PC-9 (cell line): ENCODE data around the gene PAFAH1B1. TPM values are rescaled to one million over a fixed set of nuclear protein-coding genes. Genes with fewer than 3 reads are reported as not detected.

Experiments used
- BruUV-seq: library from RNA; stranded (reverse); fragments of 400-500 nt; replicated peaks from 2 replicates; lab custom pipeline; 2021; lab: Mats Ljungman, UMichigan
- CTCF ChIA-PET: fragments of 300-600 bp; sonication (Branson Sonifier 250); formaldehyde crosslinking; loops from one replicate; lab custom pipeline; 2022; ENCODE audit warnings: antibody characterized with exemption; lab: Charles Lee
- POLR2A ChIA-PET: fragments of 300-600 bp; sonication (Branson Sonifier 250); formaldehyde crosslinking; loops from one replicate; lab custom pipeline; 2022; ENCODE audit warnings: antibody characterized with exemption; ENCODE audit not compliant: unreplicated experiment; lab: Charles Lee
- DNase-seq, 2 experiments: peaks; one replicate each; pipeline versions ENCODE4 v3.0.0 to v3.0.0-alpha.2; 2015 to 2022; ENCODE audit warnings: mixed read lengths in 1 of 2
- H2AFZ ChIP-seq: fragments of 200-600 bp; sonication (generic); 2 replicates; pipeline ENCODE4 v1.8.1; 2017; ENCODE audit warnings: antibody characterized with exemption
- H3F3A ChIP-seq: fragments of 200-600 bp; sonication (generic); 2 replicates; pipeline ENCODE4 v1.8.1; 2017; ENCODE audit warnings: antibody characterized with exemption, mild to moderate bottlenecking, low read depth; ENCODE audit not compliant: insufficient read depth
- H3K27ac ChIP-seq: fragments of 200-600 bp; sonication (generic); 2 replicates; pipeline ENCODE4 v1.6.1; 2016; ENCODE audit warnings: mixed run types
- H3K27me3 ChIP-seq: fragments of 200-600 bp; sonication (generic); 2 replicates; pipeline ENCODE4 v1.6.1; 2016; ENCODE audit warnings: low read depth, mixed run types; ENCODE audit not compliant: insufficient read depth
- H3K36me3 ChIP-seq: fragments of 200-600 bp; sonication (generic); 2 replicates; pipeline ENCODE4 v1.6.1; 2016; ENCODE audit warnings: low read depth, mixed run types
- H3K4me1 ChIP-seq: fragments of 200-600 bp; sonication (generic); replicated peaks from 2 replicates; pipeline ENCODE4 v1.6.1; 2016; ENCODE audit warnings: mixed run types; ENCODE audit not compliant: insufficient read depth
- H3K4me2 ChIP-seq: fragments of 200-600 bp; sonication (generic); 2 replicates; pipeline ENCODE4 v1.6.1; 2017; ENCODE audit warnings: mixed run types
- H3K4me3 ChIP-seq: fragments of 200-600 bp; sonication (generic); 2 replicates; pipeline ENCODE4 v1.6.1; 2016; ENCODE audit warnings: mixed run types
- H3K79me2 ChIP-seq: fragments of 200-600 bp; sonication (generic); 2 replicates; pipeline ENCODE4 v1.6.1; 2017; ENCODE audit warnings: low read depth, mixed run types
- H3K9me2 ChIP-seq: fragments of 200-600 bp; sonication (generic); 2 replicates; pipeline ENCODE4 v1.8.1; 2017; ENCODE audit warnings: mild to moderate bottlenecking; ENCODE audit not compliant: insufficient read depth
- H3K9me3 ChIP-seq: fragments of 200-600 bp; sonication (generic); 2 replicates; pipeline ENCODE4 v1.8.1; 2016; ENCODE audit warnings: low read depth; ENCODE audit not compliant: insufficient read depth
- H4K20me1 ChIP-seq: fragments of 200-600 bp; sonication (generic); 2 replicates; pipeline ENCODE4 v1.8.1; 2017; ENCODE audit not compliant: insufficient read depth
- CTCF ChIP-seq: fragments of 200-600 bp; sonication (generic); conservative IDR thresholded peaks from 2 replicates; pipeline ENCODE4 v1.6.1; 2017; ENCODE audit warnings: mixed run types, antibody characterized with exemption, mild to moderate bottlenecking, moderate library complexity
- EZH2 ChIP-seq: fragments of 200-600 bp; sonication (generic); IDR thresholded peaks from 2 replicates; pipeline ENCODE4 v1.8.0; 2017; ENCODE audit warnings: antibody characterized with exemption, low read depth
- intact Hi-C: fragments of 100-400 bp; cut with micrococcal nuclease; formaldehyde crosslinking; loops from one replicate; pipeline ENCODE4 v1.10.0; 2022; ENCODE audit not compliant: unreplicated experiment
- total RNA-seq: library from RNA; stranded (reverse); gene quantifications from 2 replicates; pipeline ENCODE4 v1.2.3, GENCODE V29; 2021

The PAFAH1B1 gene
- total RNA-seq, 1 experiment from 2014 or later: 152 TPM

- Histone ChIP-seq H3K79me2 (no peaks in the 10 kb centered on the region), H2AFZ (no peak overlapping the region), H4K20me1 (no peaks in the 10 kb centered on the region), H3K4me1 (peaks cover 14% of the 10 kb centered on the region), H3K4me3 (no peak overlapping the region), H3K4me2 (no peak overlapping the region), H3K27me3 (no peaks in the 10 kb centered on the region), H3K9me2 (no peaks in the 10 kb centered on the region), H3K36me3 (no peaks in the 10 kb centered on the region), H3K27ac (no peak overlapping the region), H3F3A (peaks cover 22% of the 10 kb centered on the region), H3K9me3 (no peaks in the 10 kb centered on the region)
- CTCF ChIA-PET: no interaction called here
- POLR2A ChIA-PET: interaction anchor here (0.6 kb wide), 1 partner anchor 71 kb away, joined by 4 read pairs; no protein-coding TSS in a partner anchor
- no peak for DNase-seq
- BruUV-seq: no TSS peak
- no peak for TF ChIP-seq CTCF
- no peak for TF ChIP-seq EZH2
- intact Hi-C loops: no loop called here
Measured at GRCh38 chr17:2563543-2563942, 29.9 kb upstream of the PAFAH1B1 start.

DNA sequence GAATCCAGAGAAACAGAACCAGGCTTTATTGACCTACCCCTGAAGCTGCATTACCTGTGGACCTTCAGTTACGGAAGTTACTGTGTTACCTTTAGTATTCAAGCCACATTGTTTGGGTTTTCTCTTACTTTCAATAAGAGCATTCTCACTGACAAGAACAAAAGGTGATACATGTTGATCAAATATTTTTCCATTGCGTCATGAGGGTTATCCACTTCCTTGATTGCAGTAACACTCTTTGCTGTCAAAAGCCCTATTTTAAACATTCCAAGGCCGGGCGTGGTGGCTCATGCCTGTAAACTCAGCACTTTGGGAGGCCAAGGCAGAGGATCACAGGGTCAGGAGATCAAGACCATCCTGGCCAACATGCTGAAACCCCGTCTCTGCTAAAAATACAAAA, 28.6 kb upstream of the PAFAH1B1 start:
- CTCF ChIA-PET: no interaction called here
- BruUV-seq: no TSS peak
- H3K4me2 ChIP-seq: peak overlapping the region; percentile 48

DNA sequence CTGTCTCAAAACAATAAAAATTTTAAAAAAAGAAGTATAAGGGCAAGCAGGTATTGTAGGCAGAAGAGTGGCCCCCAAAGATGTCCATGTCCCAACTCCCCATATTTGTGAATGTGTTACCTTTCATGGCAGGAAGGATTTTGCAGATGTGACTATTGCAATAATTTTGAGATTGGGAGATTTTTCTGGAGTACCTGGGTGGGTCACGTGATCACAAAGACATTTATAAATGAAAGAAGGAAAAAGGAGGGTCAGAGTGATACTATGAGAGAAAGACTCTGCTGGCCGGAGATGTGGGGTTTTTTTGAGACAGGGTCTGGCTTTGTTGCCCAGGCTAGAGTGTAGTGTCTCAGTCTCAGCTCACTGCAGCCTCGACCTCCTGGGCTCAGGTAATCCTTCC, 27.4 kb upstream of the PAFAH1B1 start:
- intact Hi-C loops: no loop called here
- no TSS peak for BruUV-seq
- no peak overlapping the region for H3K4me3 ChIP-seq
- ChIA-PET POLR2A (no interaction called here), CTCF (no interaction called here)
- no peak overlapping the region for H3K27ac ChIP-seq
- peaks cover 18% of the 10 kb centered on the region for H3F3A ChIP-seq
- H2AFZ ChIP-seq: no peak overlapping the region
- H3K4me1 ChIP-seq: peaks cover 14% of the 10 kb centered on the region
- no peak for DNase-seq
- no peaks in the 10 kb centered on the region for H3K36me3 ChIP-seq
- no peak for TF ChIP-seq CTCF
- TF ChIP-seq EZH2: no peak
- H4K20me1 ChIP-seq: no peaks in the 10 kb centered on the region
- H3K9me3 ChIP-seq: no peaks in the 10 kb centered on the region
- H3K4me2 ChIP-seq: no peak overlapping the region
- no peaks in the 10 kb centered on the region for H3K9me2 ChIP-seq
- H3K79me2 ChIP-seq: no peaks in the 10 kb centered on the region
- H3K27me3 ChIP-seq: no peaks in the 10 kb centered on the region

More for the DNA sequence above, 28.6 kb upstream of the PAFAH1B1 start:
- no peak for TF ChIP-seq EZH2
- no peak for TF ChIP-seq CTCF
- H2AFZ ChIP-seq: no peak overlapping the region; the same call in 1 of the 2 replicates
- H3K9me2 ChIP-seq: no peaks in the 10 kb centered on the region
- H3K4me1 ChIP-seq: peaks cover 14% of the 10 kb centered on the region
- H3K79me2 ChIP-seq: no peaks in the 10 kb centered on the region
- peak; percentile 69 to 98 for DNase-seq
- intact Hi-C loops: loop anchor here (2.0 kb wide), 1 partner anchor 52 kb away; no protein-coding TSS in a partner anchor
- peak overlapping the region; percentile 80 for H3K27ac ChIP-seq
- H4K20me1 ChIP-seq: no peaks in the 10 kb centered on the region
- H3F3A ChIP-seq: peaks cover 22% of the 10 kb centered on the region
- no peaks in the 10 kb centered on the region for H3K36me3 ChIP-seq
- POLR2A ChIA-PET: interaction anchor here (0.5 kb wide), 1 partner anchor 53 kb away, joined by 3 read pairs; the partner anchor contains the start of gene METTL16
- no peaks in the 10 kb centered on the region for H3K27me3 ChIP-seq
- H3K4me3 ChIP-seq: no peak overlapping the region
- no peaks in the 10 kb centered on the region for H3K9me3 ChIP-seq
